Panc1 (cell line): ENCODE data around the gene OTOGL. TPM values are rescaled to one million over a fixed set of nuclear protein-coding genes. Genes with fewer than 3 reads are reported as not detected.

Experiments
- ATAC-seq: fragments of 200-7000 bp; cut with Tn5 transposase; 2 replicates; pipeline ENCODE4 v1.9.1; 2020; ENCODE audit warnings: mild to moderate bottlenecking, moderate library complexity
- BruUV-seq: library from RNA; stranded (reverse); fragments of 400-500 nt; replicated peaks from 2 replicates; lab custom pipeline; 2021; lab: Mats Ljungman, UMichigan
- CTCF ChIA-PET: fragments of 300-600 bp; sonication (Branson Sonifier 250); formaldehyde crosslinking; loops from one replicate; lab custom pipeline; 2022; ENCODE audit warnings: antibody characterized with exemption; lab: Charles Lee
- POLR2A ChIA-PET: fragments of 300-600 bp; sonication (Branson Sonifier 250); formaldehyde crosslinking; loops from one replicate; lab custom pipeline; 2022; ENCODE audit warnings: antibody characterized with exemption; lab: Charles Lee
- DNase-seq: peaks from one replicate; pipeline ENCODE4 v3.0.0-alpha.2; 2010; ENCODE audit warnings: low read depth, low spot score
- H3K27ac ChIP-seq: 2 replicates; pipeline ENCODE4 v1.5.1; 2011; ENCODE audit warnings: mild to moderate bottlenecking, low read length, inconsistent platforms
- H3K27me3 ChIP-seq: fragments of 200-500 bp; sonication (Bioruptor generic); 2 replicates; pipeline ENCODE4 v1.6.0; 2014; ENCODE audit warnings: low read length, inconsistent platforms; ENCODE audit not compliant: control insufficient read depth, insufficient read depth
- H3K36me3 ChIP-seq: fragments of 200-500 bp; sonication (Bioruptor generic); 2 replicates; pipeline ENCODE4 v1.5.1; 2014; ENCODE audit warnings: inconsistent platforms, mild to moderate bottlenecking, low read length, moderate library complexity; ENCODE audit not compliant: control insufficient read depth, insufficient read depth
- H3K4me1 ChIP-seq: 2 replicates; pipeline ENCODE4 v1.5.1; 2011; ENCODE audit warnings: inconsistent platforms, mild to moderate bottlenecking, low read length, moderate library complexity; ENCODE audit not compliant: control insufficient read depth, insufficient read depth
- H3K4me3 ChIP-seq, 2 experiments: 2 replicates each; pipeline ENCODE4 v1.5.1; 2011 to 2012; ENCODE audit warnings: low read depth in 2 of 2, low read length in 2 of 2, mild to moderate bottlenecking in 2 of 2, inconsistent platforms in 1 of 2, moderate library complexity in 1 of 2
- H3K9me3 ChIP-seq: fragments of 200-500 bp; sonication (Bioruptor generic); 2 replicates; pipeline ENCODE4 v1.5.1; 2014; ENCODE audit warnings: low read depth, mild to moderate bottlenecking, inconsistent platforms, low read length, moderate library complexity; ENCODE audit not compliant: control insufficient read depth, insufficient read depth
- CTCF ChIP-seq: fragments of 450-650 bp; IDR thresholded peaks from 2 replicates; pipeline ENCODE4 v1.5.1; 2017; ENCODE audit warnings: mild to moderate bottlenecking
- POLR2AphosphoS5 ChIP-seq: IDR thresholded peaks from 2 replicates; pipeline ENCODE4 v1.6.1; 2012; ENCODE audit warnings: mild to moderate bottlenecking, low read depth, low read length, moderate library complexity
- REST ChIP-seq, 2 experiments: IDR thresholded peaks; 2 replicates each; pipeline ENCODE4 v1.6.1; 2011 to 2012; ENCODE audit warnings: low read depth in 2 of 2, control low read depth in 1 of 2, low read length in 1 of 2, mild to moderate bottlenecking in 1 of 2, moderate library complexity in 1 of 2; ENCODE audit not compliant: insufficient read depth in 1 of 2
- SIN3A ChIP-seq: IDR thresholded peaks from 2 replicates; pipeline ENCODE4 v1.6.1; 2012; ENCODE audit warnings: low read depth, mild to moderate bottlenecking, low read length, moderate library complexity, borderline replicate concordance; ENCODE audit not compliant: insufficient read depth
- TCF7L2 ChIP-seq: IDR thresholded peaks from 2 replicates; pipeline ENCODE4 v1.6.1; 2011; ENCODE audit warnings: mild to moderate bottlenecking, low read depth, low read length, inconsistent platforms
- in situ Hi-C: cut with HindIII; loops from 2 replicates; pipeline ENCODE4 v1.10.0; 2016; ENCODE audit warnings: low sequenced_read_pairs, low pct_unique_long_range_greater_than_20kb
- intact Hi-C: fragments of 100-400 bp; cut with micrococcal nuclease; formaldehyde crosslinking; loops from one replicate; pipeline ENCODE4 v1.10.0; 2022; ENCODE audit not compliant: unreplicated experiment
- total RNA-seq: library from RNA; stranded (reverse); gene quantifications from one replicate; pipeline ENCODE4 v1.2.1, GENCODE V29; 2021; ENCODE audit not compliant: unreplicated experiment

The OTOGL gene
- total RNA-seq, 1 experiment from 2014 or later = not detected

GRCh38 chr12:80359703-80360102 is 260.4 kb downstream of the OTOGL start:
- Histone ChIP-seq H3K4me3 (no peak overlapping the region), H3K36me3 (no peaks in the 10 kb centered on the region), H3K27ac (no peak overlapping the region), H3K27me3 (no peaks in the 10 kb centered on the region), H3K9me3 (no peaks in the 10 kb centered on the region), H3K4me1 (no peaks in the 10 kb centered on the region)
- in situ Hi-C loops (no loop called here), intact Hi-C loops (no loop called here)
- ATAC-seq (no peak), DNase-seq (no peak)
- CTCF ChIA-PET = no interaction called here
- BruUV-seq = no TSS peak
- POLR2A ChIA-PET = no interaction called here
- TF ChIP-seq SIN3A (no peak), CTCF (no peak), TCF7L2 (no peak), REST (IDR thresholded peaks at IDR 0.05; ENCODE audit: insufficient read depth in 1 of 2, low read depth in 2 of 2, low read length in 1 of 2) (no peak), POLR2AphosphoS5 (no peak)

GRCh38 chr12:80364056-80364455 is 264.7 kb downstream of the OTOGL start:
- CTCF ChIA-PET = no interaction called here
- POLR2A ChIA-PET = no interaction called here
- ATAC-seq (no peak), DNase-seq (no peak)
- no peaks in the 10 kb centered on the region for H3K36me3 ChIP-seq
- TF ChIP-seq TCF7L2 (no peak), SIN3A (no peak), REST (IDR thresholded peaks at IDR 0.05; ENCODE audit: insufficient read depth in 1 of 2, low read depth in 2 of 2, low read length in 1 of 2) (no peak), CTCF (no peak)
- in situ Hi-C loops = no loop called here
- no peaks in the 10 kb centered on the region for H3K9me3 ChIP-seq
- H3K27ac ChIP-seq = no peak overlapping the region
- intact Hi-C loops = no loop called here
- BruUV-seq = no TSS peak
- no peaks in the 10 kb centered on the region for H3K4me1 ChIP-seq
- no peaks in the 10 kb centered on the region for H3K27me3 ChIP-seq
- no peak overlapping the region for H3K4me3 ChIP-seq
